Measurements from ENCODE around the gene GGA1. TPM values are rescaled to one million over a fixed set of nuclear protein-coding genes. Genes with fewer than 3 reads are reported as not detected.

Gene GGA1
- polyA plus RNA-seq, 1 donor from 2014 or later, result 31.3 TPM

Other genes with a start within 250 kb of the GGA1 start
- gene ELFN2, start 181.4 kb upstream of the GGA1 start, polyA plus RNA-seq, result not detected
- gene MFNG, start 122.5 kb upstream of the GGA1 start, polyA plus RNA-seq, result 212 TPM
- not detected for gene CARD10, start 89.4 kb upstream of the GGA1 start, polyA plus RNA-seq
- gene CDC42EP1, start 48.4 kb upstream of the GGA1 start, polyA plus RNA-seq, result 0.19 TPM
- gene LGALS2, start 28.7 kb upstream of the GGA1 start, polyA plus RNA-seq, result 0.63 TPM
- gene SH3BP1, start 30.8 kb downstream of the GGA1 start, polyA plus RNA-seq, result 14.7 TPM
- gene PDXP, start 49.9 kb downstream of the GGA1 start, polyA plus RNA-seq, result 2.4 TPM
- gene LGALS1, start 66.8 kb downstream of the GGA1 start, polyA plus RNA-seq, result 314 TPM
- gene NOL12, start 77.5 kb downstream of the GGA1 start, polyA plus RNA-seq, result 47.0 TPM
- gene TRIOBP, start 88.2 kb downstream of the GGA1 start, polyA plus RNA-seq, result 16.1 TPM
- gene GCAT, start 199.1 kb downstream of the GGA1 start, polyA plus RNA-seq, result 0.51 TPM
- not detected for gene GALR3, start 214.5 kb downstream of the GGA1 start, polyA plus RNA-seq
- gene ANKRD54, start 235.5 kb downstream of the GGA1 start, polyA plus RNA-seq, result 11.3 TPM
- gene EIF3L, start 240.6 kb downstream of the GGA1 start, polyA plus RNA-seq, result 344 TPM